OCI-LY3 (cell line): Measurements from ENCODE around the gene C10orf90.

Experiments used
- H2AFZ ChIP-seq: fragments of 200-600, 300-600 bp; shearing (Covaris generic); 2 replicates; pipeline ENCODE4 v1.6.0; 2014; ENCODE audit warnings: antibody characterized with exemption, low read depth, low read length
- H3K27ac ChIP-seq: fragments of 200-600, 300-600 bp; sonication (generic); 2 replicates; pipeline ENCODE4 v1.5.1; 2014; ENCODE audit warnings: mild to moderate bottlenecking, low read length, moderate library complexity, mixed read lengths
- H3K27me3 ChIP-seq: fragments of 200-600, 300-600 bp; sonication (generic); 2 replicates; pipeline ENCODE4 v1.6.1; 2014; ENCODE audit warnings: low read depth, low read length, mixed read lengths
- H3K36me3 ChIP-seq: fragments of 200-600, 300-600 bp; sonication (generic); replicated peaks from 2 replicates; pipeline ENCODE3; 2014; ENCODE audit warnings: low read depth, low read length, mixed read lengths
- H3K4me1 ChIP-seq: fragments of 300-600, 200-600 bp; sonication (generic); 2 replicates; pipeline ENCODE4 v1.6.1; 2014; ENCODE audit warnings: low read length, mixed read lengths
- H3K4me2 ChIP-seq: fragments of 200-600, 300-600 bp; sonication (generic); 2 replicates; pipeline ENCODE4 v1.6.1; 2014; ENCODE audit warnings: low read length, mixed read lengths
- H3K4me3 ChIP-seq: fragments of 300-600, 200-600 bp; sonication (generic); 2 replicates; pipeline ENCODE4 v1.5.1; 2014; ENCODE audit warnings: antibody characterized with exemption, mild to moderate bottlenecking, low read length, moderate library complexity
- H3K79me2 ChIP-seq: fragments of 300-600, 200-600 bp; shearing (Covaris generic); 2 replicates; pipeline ENCODE4 v1.6.1; 2014; ENCODE audit warnings: mild to moderate bottlenecking, low read length, mixed read lengths
- H3K9ac ChIP-seq: fragments of 300-600, 200-600 bp; shearing (Covaris generic); 2 replicates; pipeline ENCODE4 v1.6.0; 2014; ENCODE audit warnings: mild to moderate bottlenecking, low read length, moderate library complexity
- H3K9me3 ChIP-seq: fragments of 200-600, 300-600 bp; shearing (Covaris generic); 2 replicates; pipeline ENCODE4 v1.6.1; 2014; ENCODE audit warnings: low read length, mixed read lengths; ENCODE audit not compliant: insufficient read depth
- H4K20me1 ChIP-seq: fragments of 200-600, 300-600 bp; sonication (generic); 2 replicates; pipeline ENCODE4 v1.6.1; 2016; ENCODE audit warnings: low read length, mixed read lengths; ENCODE audit not compliant: insufficient read depth
- CTCF ChIP-seq: fragments of 200-600, 300-600 bp; sonication (generic); IDR thresholded peaks from 2 replicates; pipeline ENCODE4 v1.5.1; 2014; ENCODE audit warnings: antibody characterized with exemption, low read length, low read depth
- EZH2phosphoT487 ChIP-seq: fragments of 200-600 bp; shearing (Covaris generic); IDR thresholded peaks from 2 replicates; pipeline ENCODE4 v1.6.1; 2018; ENCODE audit warnings: antibody characterized with exemption, mixed run types, low read depth

The C10orf90 gene

GRCh38 chr10:126397640-126398382, 272.7 kb downstream of the C10orf90 start:
- Histone ChIP-seq H3K4me2 (no peak overlapping the region), H3K36me3 (no peaks in the 10 kb centered on the region), H3K9ac (no peak overlapping the region), H4K20me1 (no peaks in the 10 kb centered on the region), H3K27me3 (no peaks in the 10 kb centered on the region), H3K4me3 (no peak overlapping the region), H2AFZ (no peak overlapping the region), H3K27ac (no peak overlapping the region), H3K4me1 (no peaks in the 10 kb centered on the region), H3K79me2 (no peaks in the 10 kb centered on the region), H3K9me3 (no peaks in the 10 kb centered on the region)
- TF ChIP-seq CTCF, result no peak
- no peak for TF ChIP-seq EZH2phosphoT487

GRCh38 chr10:126397156-126397555, 273.3 kb downstream of the C10orf90 start:
- Histone ChIP-seq H3K9me3 (no peaks in the 10 kb centered on the region), H3K9ac (no peak overlapping the region), H4K20me1 (no peaks in the 10 kb centered on the region), H3K79me2 (no peaks in the 10 kb centered on the region), H3K27me3 (no peaks in the 10 kb centered on the region), H3K4me3 (no peak overlapping the region), H3K4me2 (no peak overlapping the region), H3K36me3 (no peaks in the 10 kb centered on the region), H3K27ac (no peak overlapping the region), H3K4me1 (no peaks in the 10 kb centered on the region), H2AFZ (no peak overlapping the region)
- TF ChIP-seq CTCF (no peak), EZH2phosphoT487 (no peak)

GRCh38 chr10:126394948-126395347, 275.5 kb downstream of the C10orf90 start:
- Histone ChIP-seq H3K36me3 (no peaks in the 10 kb centered on the region), H3K79me2 (no peaks in the 10 kb centered on the region), H3K9me3 (no peaks in the 10 kb centered on the region), H3K9ac (no peak overlapping the region), H3K4me2 (no peak overlapping the region), H4K20me1 (no peaks in the 10 kb centered on the region), H3K4me3 (no peak overlapping the region), H3K27ac (no peak overlapping the region), H3K27me3 (no peaks in the 10 kb centered on the region), H3K4me1 (no peaks in the 10 kb centered on the region), H2AFZ (no peak overlapping the region)
- TF ChIP-seq EZH2phosphoT487, result no peak
- TF ChIP-seq CTCF, result no peak

- Histone ChIP-seq H3K27ac (no peak overlapping the region), H4K20me1 (no peaks in the 10 kb centered on the region), H3K9me3 (no peaks in the 10 kb centered on the region), H3K4me3 (no peak overlapping the region), H3K4me2 (no peak overlapping the region), H2AFZ (no peak overlapping the region), H3K4me1 (no peaks in the 10 kb centered on the region), H3K27me3 (no peaks in the 10 kb centered on the region), H3K79me2 (no peaks in the 10 kb centered on the region), H3K9ac (no peak overlapping the region), H3K36me3 (no peaks in the 10 kb centered on the region)
- TF ChIP-seq EZH2phosphoT487 (no peak), CTCF (no peak)
These were observed 277.4 kb downstream of the C10orf90 start for GRCh38 chr10:126393076-126393475.
